ENCODE data around the gene TBC1D5.

Gene TBC1D5

GRCh38 chr3:17607905-17608304 is 134.5 kb downstream of the TBC1D5 start:
- no peaks in the 10 kb centered on the region for H3K27me3 ChIP-seq (ENCODE audit: insufficient read depth, low read depth)

GRCh38 chr3:17605934-17606333 is 136.5 kb downstream of the TBC1D5 start:
- no peak for TF ChIP-seq CTCF (conservative IDR thresholded peaks at IDR 0.05; ENCODE audit: low read depth, low read length)

More at GRCh38 chr3:17607905-17608304, 134.5 kb downstream of the TBC1D5 start:
- Histone ChIP-seq H4K20me1 (ENCODE audit: insufficient read depth) (no peaks in the 10 kb centered on the region), H3K4me1 (ENCODE audit: low read depth, poor library complexity, severe bottlenecking) (no peaks in the 10 kb centered on the region), H3K79me2 (ENCODE audit: insufficient read depth, low read depth) (no peaks in the 10 kb centered on the region), H3K36me3 (ENCODE audit: insufficient read depth) (no peaks in the 10 kb centered on the region), H3K4me3 (IDR thresholded peaks at IDR 0.05; ENCODE audit: insufficient read depth, low read depth, low read length) (no peak overlapping the region), H2AFZ (ENCODE audit: low read depth) (no peak overlapping the region), H3K4me2 (no peak overlapping the region), H3K9ac (no peak overlapping the region), H3K27ac (no peak overlapping the region)
- TF ChIP-seq CTCF (conservative IDR thresholded peaks at IDR 0.05; ENCODE audit: low read depth, low read length): no peak

GRCh38 chr3:17605032-17605431 is 137.4 kb downstream of the TBC1D5 start:
- Histone ChIP-seq H3K4me2 (no peak overlapping the region), H4K20me1 (ENCODE audit: insufficient read depth) (no peaks in the 10 kb centered on the region), H3K9ac (no peak overlapping the region), H3K4me3 (IDR thresholded peaks at IDR 0.05; ENCODE audit: insufficient read depth, low read depth, low read length) (no peak overlapping the region), H3K27ac (no peak overlapping the region), H3K27me3 (ENCODE audit: insufficient read depth, low read depth) (no peaks in the 10 kb centered on the region), H2AFZ (ENCODE audit: low read depth) (no peak overlapping the region), H3K4me1 (ENCODE audit: low read depth, poor library complexity, severe bottlenecking) (no peaks in the 10 kb centered on the region), H3K36me3 (ENCODE audit: insufficient read depth) (no peaks in the 10 kb centered on the region), H3K79me2 (ENCODE audit: insufficient read depth, low read depth) (no peaks in the 10 kb centered on the region)
- no peak for TF ChIP-seq CTCF (conservative IDR thresholded peaks at IDR 0.05; ENCODE audit: low read depth, low read length)

More at GRCh38 chr3:17605934-17606333, 136.5 kb downstream of the TBC1D5 start:
- no peak overlapping the region for H3K4me2 ChIP-seq
- H3K27me3 ChIP-seq (ENCODE audit: insufficient read depth, low read depth): no peaks in the 10 kb centered on the region
- no peaks in the 10 kb centered on the region for H3K36me3 ChIP-seq (ENCODE audit: insufficient read depth)
- H2AFZ ChIP-seq (ENCODE audit: low read depth): no peak overlapping the region
- H3K27ac ChIP-seq: no peak overlapping the region
- no peaks in the 10 kb centered on the region for H4K20me1 ChIP-seq (ENCODE audit: insufficient read depth)
- no peaks in the 10 kb centered on the region for H3K79me2 ChIP-seq (ENCODE audit: insufficient read depth, low read depth)
- no peak overlapping the region for H3K4me3 ChIP-seq (IDR thresholded peaks at IDR 0.05; ENCODE audit: insufficient read depth, low read depth, low read length)
- no peaks in the 10 kb centered on the region for H3K4me1 ChIP-seq (ENCODE audit: low read depth, poor library complexity, severe bottlenecking)
- no peak overlapping the region for H3K9ac ChIP-seq

- no peaks in the 10 kb centered on the region for H3K27me3 ChIP-seq (ENCODE audit: insufficient read depth, low read depth)
- no peak overlapping the region for H3K4me3 ChIP-seq (IDR thresholded peaks at IDR 0.05; ENCODE audit: insufficient read depth, low read depth, low read length)
- no peak overlapping the region for H3K9ac ChIP-seq
- H3K27ac ChIP-seq: no peak overlapping the region
- H4K20me1 ChIP-seq (ENCODE audit: insufficient read depth): no peaks in the 10 kb centered on the region
- no peak overlapping the region for H2AFZ ChIP-seq (ENCODE audit: low read depth)
- no peaks in the 10 kb centered on the region for H3K4me1 ChIP-seq (ENCODE audit: low read depth, poor library complexity, severe bottlenecking)
- H3K79me2 ChIP-seq (ENCODE audit: insufficient read depth, low read depth): no peaks in the 10 kb centered on the region
- no peaks in the 10 kb centered on the region for H3K36me3 ChIP-seq (ENCODE audit: insufficient read depth)
- no peak for TF ChIP-seq CTCF (conservative IDR thresholded peaks at IDR 0.05; ENCODE audit: low read depth, low read length)
- no peak overlapping the region for H3K4me2 ChIP-seq
Observed at GRCh38 chr3:17602126-17602525, 140.3 kb downstream of the TBC1D5 start.
